Measurements from ENCODE around the gene TP63. TPM values are rescaled to one million over a fixed set of nuclear protein-coding genes. Genes with fewer than 3 reads are reported as not detected.
A peak's percentile ranks its signal among the peaks of the same experiment; 100 is the strongest.

TP63 gene
- polyA plus RNA-seq, 2 of the 4 experiments (the other 2 are of a cell fraction): 1.5 to 5.4 TPM

GRCh38 chr3:189756582-189757078 is 125.4 kb downstream of the TP63 start:
- no peak for TF ChIP-seq ATOH8 (CRISPR knock-in tag; IDR thresholded peaks at IDR 0.05; ENCODE audit: low read depth)
- no peak for TF ChIP-seq CBX8 (IDR thresholded peaks at IDR 0.05)
- TF ChIP-seq ESRRA (IDR thresholded peaks at IDR 0.05; ENCODE audit: borderline replicate concordance, low read length): no peak
- no peak for TF ChIP-seq SMC3 (IDR thresholded peaks at IDR 0.05)
- no peak for TF ChIP-seq FOSL2 (IDR thresholded peaks at IDR 0.05)
- TF ChIP-seq FOSL2 (CRISPR knock-in tag; IDR thresholded peaks at IDR 0.05): no peak
- no peak for TF ChIP-seq REST (IDR thresholded peaks at IDR 0.05)
- no peak for TF ChIP-seq HMGXB4 (CRISPR knock-in tag; IDR thresholded peaks at IDR 0.05; ENCODE audit: borderline replicate concordance)
- no peak for TF ChIP-seq POLR2A (IDR thresholded peaks at IDR 0.05; ENCODE audit: low read length)
- no peak for TF ChIP-seq RAD21 (conservative IDR thresholded peaks at IDR 0.05 in 1 of 2, IDR thresholded peaks at IDR 0.05 in 1 of 2)
- TF ChIP-seq ZFP36 (IDR thresholded peaks at IDR 0.05; ENCODE audit: borderline replicate concordance, partially characterized antibody): no peak
- no peak for TF ChIP-seq CBX2 (IDR thresholded peaks at IDR 0.05; ENCODE audit: borderline replicate concordance, low read depth)
- no peak for TF ChIP-seq FOSB (CRISPR knock-in tag; IDR thresholded peaks at IDR 0.05)

GRCh38 chr3:189758186-189758585 is 127.0 kb downstream of the TP63 start:
- Histone ChIP-seq H3K9me3 (peaks cover 3% of the 10 kb centered on the region; the same call in 1 of the 3 replicates), H3K4me1 (peaks cover 17% of the 10 kb centered on the region), H3K27ac (no peak overlapping the region), H3K4me3 (no peak overlapping the region), H3K4me2 (no peak overlapping the region)
- no peak for TF ChIP-seq FOXS1 (CRISPR knock-in tag; IDR thresholded peaks at IDR 0.05)
- no peak for TF ChIP-seq EHMT2 (IDR thresholded peaks at IDR 0.05; ENCODE audit: low read depth)
- TF ChIP-seq CBX2 (IDR thresholded peaks at IDR 0.05; ENCODE audit: borderline replicate concordance, low read depth): no peak
- no peak for TF ChIP-seq CTCF (IDR thresholded peaks at IDR 0.05)
- no peak for TF ChIP-seq E2F6 (IDR thresholded peaks at IDR 0.05; ENCODE audit: borderline replicate concordance, low read depth)
- no peak for TF ChIP-seq SREBF2 (IDR thresholded peaks at IDR 0.05)
- TF ChIP-seq SMC3 (IDR thresholded peaks at IDR 0.05): no peak
- no peak for TF ChIP-seq HDAC2 (IDR thresholded peaks at IDR 0.05)
- TF ChIP-seq MAX (IDR thresholded peaks at IDR 0.05): no peak
- no peak for TF ChIP-seq ELK1 (IDR thresholded peaks at IDR 0.05; ENCODE audit: low read depth, low read length)
- no peak for TF ChIP-seq ZFP36 (IDR thresholded peaks at IDR 0.05; ENCODE audit: borderline replicate concordance, partially characterized antibody)
- no peak for TF ChIP-seq ZSCAN20 (CRISPR knock-in tag; IDR thresholded peaks at IDR 0.05)
- no peak for TF ChIP-seq USF2 (IDR thresholded peaks at IDR 0.05)
- TF ChIP-seq ZC3H11A (IDR thresholded peaks at IDR 0.05): no peak
- no peak for TF ChIP-seq TFCP2L1 (CRISPR knock-in tag; IDR thresholded peaks at IDR 0.05)
- DNase-seq (ENCODE audit: low read depth in 1 of 2, low spot score in 1 of 2) (no peak), FAIRE-seq (no peak), ATAC-seq (no peak)
- ChIA-PET CTCF (no interaction called here), POLR2A (no interaction called here)
- 74% methylated on average over 4 of the region's 6 CpGs for WGBS (ENCODE audit: missing lambda C conversion rate)

More at GRCh38 chr3:189756582-189757078, 125.4 kb downstream of the TP63 start:
- FAIRE-seq (no peak), DNase-seq (ENCODE audit: low read depth in 1 of 2, low spot score in 1 of 2) (peak in 1 of 2 experiments; percentile 38), ATAC-seq (no peak)
- Histone ChIP-seq H3K4me2 (peak overlapping the region; percentile 50), H3K4me1 (peaks cover 17% of the 10 kb centered on the region), H3K4me3 (no peak overlapping the region), H3K27ac (peak overlapping the region in 1 of 2 experiments; percentile 53; a peak in 3 of 6 replicates), H3K9me3 (no peaks in the 10 kb centered on the region; the same call in 2 of the 3 replicates)
- POLR2A ChIA-PET: no interaction called here
- CTCF ChIA-PET: no interaction called here

All from A549 (cell line).